Measurements from ENCODE around the gene SRC.

DNA sequence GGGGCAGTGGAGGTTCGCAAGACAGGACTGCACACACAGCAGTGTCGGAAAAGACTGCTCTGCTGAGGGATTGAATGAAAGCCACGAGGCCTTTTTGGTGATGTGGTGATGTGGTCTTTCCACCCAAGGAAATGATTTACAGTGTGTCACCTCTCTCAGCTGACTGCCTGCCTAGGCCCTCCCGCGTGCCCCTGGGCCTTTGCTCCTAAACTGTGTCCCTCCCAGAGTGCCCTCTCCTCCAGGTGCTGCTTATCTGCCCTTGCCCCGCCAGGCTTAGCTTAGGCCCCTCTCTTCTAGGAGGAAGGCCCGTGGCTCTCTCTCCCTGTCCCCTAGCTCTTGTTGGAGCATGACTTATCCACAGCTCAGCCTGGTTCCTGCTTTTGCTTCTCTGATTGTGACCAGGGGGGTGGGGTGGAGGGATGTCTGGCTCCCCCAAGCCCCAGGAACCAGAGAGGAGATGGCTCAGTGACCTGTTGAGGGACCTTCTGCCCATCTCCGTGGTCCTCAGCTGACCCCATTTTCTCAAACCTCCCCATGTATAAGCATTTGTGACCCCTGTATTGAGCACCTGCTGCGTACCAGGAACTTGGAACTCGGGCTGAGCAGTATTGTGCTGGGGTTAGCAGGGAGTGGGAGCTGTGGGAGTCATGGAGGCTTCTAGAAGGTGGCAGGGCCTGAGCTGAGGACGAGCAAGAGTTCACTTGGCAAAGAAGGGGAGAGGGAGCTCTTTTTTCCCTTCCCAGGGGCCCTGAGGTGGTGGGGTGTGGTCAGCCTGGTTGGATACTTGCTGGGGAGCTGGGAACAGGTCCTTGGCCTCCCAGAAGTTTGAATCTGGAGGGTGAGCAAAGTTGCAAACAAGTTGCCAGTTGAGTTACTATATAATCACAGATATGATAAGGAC lies 2.2 kb downstream of the SRC start:
- TF ChIP-seq PAX5 (IDR thresholded peaks at IDR 0.05; ENCODE audit: insufficient read depth, low read length, severe bottlenecking): no peak
- no peak for TF ChIP-seq SPI1 (IDR thresholded peaks at IDR 0.05; ENCODE audit: low read depth, low read length)
- no peak for TF ChIP-seq POLR2A (IDR thresholded peaks at IDR 0.05; ENCODE audit: low read depth, low read length)
- no peak for TF ChIP-seq POLR2AphosphoS5 (IDR thresholded peaks at IDR 0.05; ENCODE audit: low read depth, low read length)
- no peak for TF ChIP-seq TAF1 (IDR thresholded peaks at IDR 0.05; ENCODE audit: low read depth, low read length)
